Islet precursor cell (in vitro differentiated cells): ENCODE data around the gene CA11.
A peak's percentile ranks its signal among the peaks of the same experiment; 100 is the strongest.

Experiments
- DNase-seq: peaks from one replicate; pipeline ENCODE4 v3.0.0-alpha.2; 2018

The CA11 gene

DNA sequence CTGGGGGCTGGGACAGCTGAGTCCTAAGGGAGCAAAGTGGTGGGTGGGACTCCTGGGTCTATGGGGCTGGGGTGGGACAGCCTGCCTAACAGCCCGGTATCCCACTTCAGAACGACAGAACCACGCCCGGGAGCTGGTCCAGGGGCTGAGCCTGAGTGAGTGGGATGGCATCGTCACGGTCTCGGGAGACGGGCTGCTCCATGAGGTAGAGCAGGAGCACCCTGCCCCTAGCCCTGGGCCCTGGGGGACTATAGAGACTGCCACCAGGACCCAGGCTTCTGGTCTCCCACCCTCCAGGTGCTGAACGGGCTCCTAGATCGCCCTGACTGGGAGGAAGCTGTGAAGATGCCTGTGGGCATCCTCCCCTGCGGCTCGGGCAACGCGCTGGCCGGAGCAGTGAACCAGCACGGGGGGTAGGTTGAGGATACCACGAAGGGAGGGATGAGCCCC, 18.1 kb downstream of the CA11 start:
- DNase-seq = no peak

DNA sequence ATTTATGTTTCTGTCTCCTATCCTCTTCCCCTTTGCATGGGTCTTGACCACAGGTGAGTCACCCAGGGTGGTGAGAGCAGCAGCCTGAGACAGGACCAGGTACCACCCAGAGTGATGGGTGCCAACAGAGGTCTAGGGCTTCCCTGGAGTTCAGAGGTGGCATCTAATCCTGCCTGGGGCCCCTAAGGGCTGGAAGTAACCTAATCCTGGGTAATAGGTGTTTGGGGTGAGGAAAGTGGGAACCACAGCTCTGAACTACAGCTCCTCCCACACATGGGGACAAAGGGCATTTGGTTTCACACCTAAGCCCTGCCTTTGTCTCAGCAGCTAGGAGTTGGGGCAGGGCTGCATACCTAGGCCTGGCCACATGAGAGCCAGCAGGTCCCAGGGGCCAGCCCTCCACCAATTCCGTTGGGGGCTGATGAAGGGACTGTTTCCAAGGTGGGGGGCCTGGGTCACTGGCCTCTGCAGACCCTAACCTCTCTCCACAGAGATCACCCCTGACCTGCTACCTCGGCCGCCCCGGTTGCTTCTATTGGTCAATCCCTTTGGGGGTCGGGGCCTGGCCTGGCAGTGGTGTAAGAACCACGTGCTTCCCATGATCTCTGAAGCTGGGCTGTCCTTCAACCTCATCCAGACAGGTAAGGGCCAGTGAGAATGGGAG, 18.7 kb downstream of the CA11 start:
- DNase-seq = no peak

GRCh38 chr19:48625891-48626327, 20.1 kb downstream of the CA11 start:
- no peak for DNase-seq

- DNase-seq = peak; percentile 63
Measured at GRCh38 chr19:48624791-48625723, 20.9 kb downstream of the CA11 start.

DNA sequence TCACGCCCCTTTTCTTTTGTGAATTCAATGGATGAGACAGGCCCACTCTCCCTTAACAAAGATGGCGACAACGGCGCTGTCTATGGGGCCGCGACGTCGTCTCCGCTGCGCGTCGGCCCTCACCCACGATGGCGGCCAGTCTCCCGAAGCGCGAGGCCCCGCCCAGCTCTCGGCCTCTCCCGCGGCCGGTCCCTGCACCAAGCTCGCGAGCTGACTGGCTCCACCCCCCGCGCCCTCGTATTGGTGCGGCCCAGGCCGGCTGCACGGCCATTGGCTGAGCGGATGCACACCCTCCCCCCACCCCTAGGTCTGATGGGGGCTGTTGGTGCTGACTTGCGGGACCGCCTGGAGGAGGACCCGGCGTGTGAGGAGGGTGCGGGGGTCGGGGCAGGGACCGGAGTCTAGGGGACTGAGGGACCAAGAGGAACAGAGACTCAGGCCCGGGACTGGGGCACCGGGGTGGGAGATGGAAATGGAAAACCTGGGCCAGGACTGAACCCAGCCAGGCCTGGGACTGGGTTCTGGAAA, 21.9 kb downstream of the CA11 start:
- DNase-seq = peak; percentile 99

GRCh38 chr19:48623556-48624066, 22.4 kb downstream of the CA11 start:
- DNase-seq = no peak

GRCh38 chr19:48619692-48620585, 26.0 kb downstream of the CA11 start:
- DNase-seq = no peak

GRCh38 chr19:48618916-48619691, 26.9 kb downstream of the CA11 start, which contains the start of the genes RPL18 and SPHK2:
RPL18 (minus strand) TSS chr19:48619178; CDS start chr19:48619143, 35 bp downstream.
SPHK2 (plus strand) TSS chr19:48619506; CDS start chr19:48620515, 1,009 bp downstream.
- DNase-seq = peak; percentile 100

DNA sequence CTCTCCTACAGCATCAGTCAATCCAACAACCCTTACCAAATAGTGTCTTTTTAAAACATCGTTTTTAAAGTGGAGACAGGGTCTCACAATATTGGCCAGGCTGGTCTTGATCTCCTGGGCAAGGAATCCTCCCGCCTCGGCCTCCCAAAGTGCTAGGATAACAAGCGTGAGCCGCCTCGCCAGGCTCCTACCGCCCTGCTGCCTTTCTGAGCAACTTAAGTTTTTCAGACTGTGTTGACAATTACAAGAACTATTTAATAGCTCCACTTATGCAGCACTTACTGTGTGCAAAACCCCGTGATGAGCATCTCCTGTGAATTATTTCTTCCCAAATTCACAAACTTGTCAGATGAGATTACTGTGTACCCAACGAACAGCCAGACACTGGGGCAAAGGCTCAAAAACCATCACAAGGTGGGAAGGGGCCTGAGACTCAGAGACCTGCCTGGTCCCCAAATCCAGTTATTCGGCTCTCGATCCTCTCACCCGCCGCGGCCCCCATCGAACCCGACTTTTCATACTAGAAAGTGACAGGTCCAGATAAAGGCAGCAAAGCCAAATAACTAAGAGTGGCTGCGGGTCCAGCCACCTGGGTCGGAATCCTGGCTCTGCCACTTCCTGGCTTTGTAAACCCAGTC, 27.6 kb downstream of the CA11 start:
- DNase-seq = no peak

DNA sequence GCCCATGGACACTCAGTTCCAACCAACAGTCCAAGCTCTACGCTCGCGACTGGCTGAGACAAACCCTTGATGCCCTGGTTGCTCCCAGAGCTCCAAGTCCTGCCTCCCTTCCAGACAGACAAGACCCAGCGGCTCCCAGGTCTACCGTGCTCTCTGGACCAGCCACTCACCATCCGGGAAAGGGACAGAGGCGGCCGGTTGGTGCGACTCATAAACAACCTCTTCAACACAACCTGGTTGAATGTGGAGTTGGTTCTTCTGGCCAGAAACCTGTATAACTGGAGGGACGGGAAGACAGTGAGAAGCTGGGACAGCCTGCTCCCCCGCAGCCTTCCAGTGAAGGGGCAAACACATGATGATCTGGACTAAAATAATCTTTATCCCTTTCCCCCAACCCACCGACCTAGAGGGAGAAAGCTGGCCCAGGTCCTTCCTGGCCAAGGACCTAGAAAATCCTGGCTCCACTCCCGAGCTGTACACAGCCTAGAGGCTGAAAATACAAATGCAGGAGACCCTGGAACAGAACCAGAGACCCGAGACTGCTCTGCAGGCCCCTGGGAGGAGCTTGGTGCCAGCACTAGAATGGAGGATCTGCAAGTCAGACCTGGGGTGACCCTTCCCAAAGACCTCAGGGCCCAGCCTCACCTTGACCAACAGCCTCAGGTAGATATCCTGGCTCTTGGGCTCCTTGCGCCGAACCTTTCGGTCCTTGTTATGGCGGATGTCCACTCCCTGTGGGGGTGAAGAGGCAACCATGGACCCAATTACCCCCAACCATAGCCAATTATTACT, 28.6 kb downstream of the CA11 start:
- peak; percentile 60 for DNase-seq

GRCh38 chr19:48616491-48617056, 29.4 kb downstream of the CA11 start:
- DNase-seq = no peak

DNA sequence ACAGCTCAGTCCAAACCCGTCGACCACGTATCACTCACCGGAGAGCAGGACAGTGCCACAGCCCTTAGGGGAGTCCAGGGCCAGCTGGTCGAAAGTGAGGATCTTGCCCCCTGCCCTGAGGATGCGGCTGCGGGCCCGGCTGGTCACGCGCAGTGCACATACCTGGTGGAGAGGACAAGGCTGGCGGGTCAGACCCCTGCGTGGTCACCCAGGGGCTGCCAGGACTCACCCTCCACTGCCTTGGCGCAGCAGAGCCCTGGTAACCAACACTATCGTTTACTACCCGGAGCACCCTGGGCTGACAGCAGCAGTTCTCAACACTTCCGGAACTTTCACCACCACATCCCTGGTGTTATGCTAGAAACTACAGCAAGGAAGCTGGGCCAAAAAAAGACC, 29.9 kb downstream of the CA11 start:
- no peak for DNase-seq

DNA sequence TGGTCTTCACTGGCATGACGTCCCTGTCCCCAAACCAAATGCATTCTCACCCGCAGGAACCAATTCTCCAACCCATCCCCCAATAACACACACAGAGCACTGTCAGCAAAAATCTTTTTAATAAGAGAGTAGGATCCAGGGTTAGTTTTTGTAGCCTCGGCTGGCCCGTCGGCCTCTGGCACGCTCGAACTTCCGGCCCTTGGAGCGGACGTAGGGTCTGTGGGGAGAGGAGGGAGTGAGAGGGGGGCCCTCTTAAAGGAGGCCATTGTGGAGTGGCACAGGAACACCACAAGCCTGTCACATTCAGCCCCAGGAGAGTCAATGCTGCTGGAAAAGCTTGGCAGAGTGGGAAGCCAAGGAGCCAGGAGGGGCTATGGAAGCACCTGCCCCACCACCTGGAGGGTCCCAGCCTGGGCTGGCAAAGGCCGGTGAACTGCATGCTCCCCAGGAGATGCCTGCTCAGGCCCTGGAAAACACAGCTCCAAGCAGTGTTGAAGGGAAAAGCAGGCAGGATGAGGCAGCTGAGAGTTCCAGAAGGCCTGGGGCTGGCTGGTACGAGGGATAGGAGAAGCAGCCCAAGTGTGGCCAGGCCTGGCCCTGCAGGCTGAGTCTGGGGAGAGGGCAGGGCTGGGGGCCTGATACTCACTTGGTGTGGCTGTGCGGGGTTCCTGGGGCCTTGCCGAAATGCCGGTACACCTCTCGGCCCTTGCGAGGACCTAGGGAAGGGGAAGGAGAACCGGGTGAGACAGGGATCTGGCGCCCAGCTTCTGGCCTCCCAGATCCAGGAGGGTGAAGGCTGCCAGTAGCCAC, 30.6 kb downstream of the CA11 start:
- peak; percentile 56 for DNase-seq

DNA sequence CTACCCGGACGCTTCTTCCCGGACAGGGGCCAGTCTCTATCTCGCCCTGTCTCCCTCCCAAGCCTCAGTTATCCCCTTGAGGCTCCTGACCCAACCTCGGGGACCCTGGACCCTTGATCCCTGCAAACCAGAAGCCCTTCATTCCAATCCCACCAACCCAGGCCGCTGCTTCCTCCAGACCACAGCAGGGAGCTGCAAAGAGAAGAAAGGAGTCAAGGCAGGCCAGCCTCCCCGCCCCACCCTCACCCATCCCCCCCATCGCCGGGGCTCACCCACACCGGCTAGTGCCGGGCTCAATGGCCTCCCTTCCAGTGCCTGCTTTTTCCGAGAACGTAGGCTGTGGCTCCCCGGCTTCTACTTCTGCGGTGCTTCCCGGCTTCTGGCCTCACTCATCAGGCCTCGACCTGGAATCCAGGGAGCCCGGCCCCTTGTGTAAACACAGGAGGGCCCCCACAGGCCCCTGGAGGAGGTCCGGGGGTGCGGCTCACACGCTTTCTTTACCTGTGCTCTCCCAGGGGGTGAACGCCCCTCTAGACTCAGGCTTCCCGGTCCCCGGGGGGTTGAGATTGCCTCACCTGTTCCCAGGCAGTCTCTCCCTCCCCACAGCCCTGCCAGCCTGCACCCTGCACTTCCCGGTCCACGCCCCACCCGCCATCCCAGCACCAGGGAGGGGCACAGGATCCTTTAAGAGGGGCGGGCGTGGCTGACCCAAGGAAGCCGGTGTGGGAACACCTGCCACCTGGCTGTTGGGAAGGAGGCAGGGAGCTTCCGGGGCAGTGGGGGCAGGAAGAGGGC, 31.4 kb downstream of the CA11 start, which contains the start of gene FAM83E:
FAM83E (minus strand) TSS at position 641 of the 795 bp plus-strand sequence. CDS start 1,704 bp downstream, outside the sequence.
- peak; percentile 71 for DNase-seq

DNA sequence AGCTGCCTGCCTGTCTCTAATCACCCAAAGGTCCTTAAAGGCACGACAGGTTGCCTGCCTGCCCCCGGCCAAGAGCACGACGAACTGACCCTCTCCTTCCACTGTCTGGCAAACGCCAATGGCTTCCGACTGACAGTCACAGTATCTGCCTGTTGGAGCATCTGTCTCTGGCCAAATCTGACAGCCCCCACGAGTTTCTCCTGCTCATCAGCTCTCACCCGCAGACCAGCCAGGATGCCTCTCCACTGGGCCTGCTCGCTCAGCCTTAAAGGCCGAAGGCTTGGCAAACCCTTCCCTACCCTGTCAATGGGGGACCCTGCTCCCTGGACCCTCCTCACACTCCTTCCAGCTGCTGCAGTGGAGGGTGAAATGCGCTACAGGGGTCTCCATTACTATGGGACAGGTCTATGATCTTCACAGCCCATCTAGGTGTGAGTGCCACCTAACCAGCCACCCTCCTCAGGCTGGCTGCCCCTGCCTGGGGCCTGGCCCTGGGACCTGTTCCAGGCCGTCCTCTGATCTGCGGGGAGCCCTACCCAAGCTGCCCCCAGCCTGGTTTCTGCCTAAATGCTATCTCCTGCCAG, 32.0 kb downstream of the CA11 start:
- DNase-seq = no peak

DNA sequence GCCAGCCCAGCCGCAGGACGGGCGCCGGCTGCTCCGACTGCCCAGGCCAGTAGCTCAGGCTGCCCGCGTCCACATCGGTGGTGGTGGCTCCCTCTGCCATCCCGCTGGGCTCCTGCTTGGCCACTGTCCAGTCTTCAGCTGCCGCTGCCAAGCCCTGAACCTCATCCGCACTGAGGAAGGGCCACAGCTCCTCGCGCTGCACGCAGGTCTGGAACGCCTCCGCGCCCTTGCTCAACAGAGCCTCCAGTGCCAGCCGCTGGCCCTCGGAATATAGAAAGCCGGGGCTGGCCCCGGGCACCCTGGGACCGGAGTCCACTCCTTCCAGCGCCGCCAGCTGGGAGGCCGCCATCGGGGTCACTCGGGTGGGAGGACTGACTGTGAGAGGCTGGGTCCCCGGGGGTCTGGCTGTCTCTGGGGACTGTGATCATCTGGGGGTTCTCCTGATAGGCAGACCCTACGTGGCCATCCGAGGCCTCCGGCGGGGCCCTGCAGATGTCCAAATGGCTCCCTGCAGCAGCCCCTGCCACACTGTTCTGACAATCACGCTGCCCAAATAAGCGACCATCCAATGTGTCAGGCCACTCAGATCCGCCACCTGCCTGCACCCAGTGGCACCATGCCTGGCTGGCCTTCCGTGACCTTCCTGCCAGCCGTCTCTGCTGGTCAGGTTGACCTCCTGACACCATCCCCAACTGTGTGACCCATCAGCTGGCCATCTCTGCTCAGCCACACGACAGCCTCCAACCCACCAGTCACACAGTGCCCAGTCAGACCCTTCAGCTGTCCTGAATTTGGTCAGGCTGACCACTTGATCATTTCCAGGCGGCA, 32.7 kb downstream of the CA11 start:
- no peak for DNase-seq
